ENCODE results near the gene ZNF385B.

Gene ZNF385B

DNA sequence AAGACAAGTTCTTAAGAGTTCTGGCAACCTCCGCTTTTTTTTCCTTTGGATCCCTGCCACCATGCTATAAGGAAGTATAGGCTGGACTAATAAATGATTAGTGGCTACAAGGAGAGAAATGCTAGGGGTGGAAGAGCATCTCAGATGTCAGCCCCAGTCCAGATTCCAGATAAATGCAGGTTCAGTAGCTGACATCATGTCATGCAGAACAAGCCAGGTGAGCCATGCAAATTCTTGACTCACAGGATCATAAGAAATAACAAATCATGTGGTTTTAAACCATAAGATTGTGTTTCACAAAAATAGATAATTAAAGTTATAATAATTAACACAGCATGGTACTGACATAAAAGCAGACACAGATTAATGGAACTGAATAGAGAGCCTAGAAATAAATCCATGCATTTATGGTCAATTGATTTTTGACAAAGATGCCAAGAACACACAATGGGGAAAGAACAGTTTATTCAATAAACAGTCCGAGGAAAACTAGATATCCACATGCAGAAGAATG is 443.9 kb downstream of the ZNF385B start:
- TF ChIP-seq, protein P1, sequence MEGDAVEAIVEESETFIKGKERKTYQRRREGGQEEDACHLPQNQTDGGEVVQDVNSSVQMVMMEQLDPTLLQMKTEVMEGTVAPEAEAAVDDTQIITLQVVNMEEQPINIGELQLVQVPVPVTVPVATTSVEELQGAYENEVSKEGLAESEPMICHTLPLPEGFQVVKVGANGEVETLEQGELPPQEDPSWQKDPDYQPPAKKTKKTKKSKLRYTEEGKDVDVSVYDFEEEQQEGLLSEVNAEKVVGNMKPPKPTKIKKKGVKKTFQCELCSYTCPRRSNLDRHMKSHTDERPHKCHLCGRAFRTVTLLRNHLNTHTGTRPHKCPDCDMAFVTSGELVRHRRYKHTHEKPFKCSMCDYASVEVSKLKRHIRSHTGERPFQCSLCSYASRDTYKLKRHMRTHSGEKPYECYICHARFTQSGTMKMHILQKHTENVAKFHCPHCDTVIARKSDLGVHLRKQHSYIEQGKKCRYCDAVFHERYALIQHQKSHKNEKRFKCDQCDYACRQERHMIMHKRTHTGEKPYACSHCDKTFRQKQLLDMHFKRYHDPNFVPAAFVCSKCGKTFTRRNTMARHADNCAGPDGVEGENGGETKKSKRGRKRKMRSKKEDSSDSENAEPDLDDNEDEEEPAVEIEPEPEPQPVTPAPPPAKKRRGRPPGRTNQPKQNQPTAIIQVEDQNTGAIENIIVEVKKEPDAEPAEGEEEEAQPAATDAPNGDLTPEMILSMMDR (IDR thresholded peaks at IDR 0.05; ENCODE audit: low read length): no peak
- TF ChIP-seq EZH2 (IDR thresholded peaks at IDR 0.05; ENCODE audit: borderline replicate concordance, low read length): no peak
- H3K9ac ChIP-seq (ENCODE audit: low read length): no peak overlapping the region
- no peaks in the 10 kb centered on the region for H3F3A ChIP-seq (ENCODE audit: insufficient read depth, low read length)
- no peaks in the 10 kb centered on the region for H3K4me1 ChIP-seq (ENCODE audit: insufficient read depth, low read length, severe bottlenecking)
- H3K27ac ChIP-seq (ENCODE audit: low read depth, low read length, poor library complexity, severe bottlenecking): no peak overlapping the region
- H3K9me3 ChIP-seq (ENCODE audit: low read length): no peaks in the 10 kb centered on the region
- H3K27me3 ChIP-seq (ENCODE audit: insufficient read depth, low read length): no peaks in the 10 kb centered on the region
- no peak overlapping the region for H3K4me3 ChIP-seq (ENCODE audit: low read depth, low read length, poor library complexity, severe bottlenecking)
- no peaks in the 10 kb centered on the region for H4K20me1 ChIP-seq (ENCODE audit: insufficient read depth, low read length)
- H3K9me2 ChIP-seq (ENCODE audit: low read depth, low read length): no peaks in the 10 kb centered on the region
- no peak overlapping the region for H2AFZ ChIP-seq (ENCODE audit: low read length)
- H3K79me2 ChIP-seq (ENCODE audit: insufficient read depth, low read length): no peaks in the 10 kb centered on the region
- H3K36me3 ChIP-seq (ENCODE audit: insufficient read depth, low read length): no peaks in the 10 kb centered on the region
- no peak overlapping the region for H3K4me2 ChIP-seq (ENCODE audit: low read length)

DNA sequence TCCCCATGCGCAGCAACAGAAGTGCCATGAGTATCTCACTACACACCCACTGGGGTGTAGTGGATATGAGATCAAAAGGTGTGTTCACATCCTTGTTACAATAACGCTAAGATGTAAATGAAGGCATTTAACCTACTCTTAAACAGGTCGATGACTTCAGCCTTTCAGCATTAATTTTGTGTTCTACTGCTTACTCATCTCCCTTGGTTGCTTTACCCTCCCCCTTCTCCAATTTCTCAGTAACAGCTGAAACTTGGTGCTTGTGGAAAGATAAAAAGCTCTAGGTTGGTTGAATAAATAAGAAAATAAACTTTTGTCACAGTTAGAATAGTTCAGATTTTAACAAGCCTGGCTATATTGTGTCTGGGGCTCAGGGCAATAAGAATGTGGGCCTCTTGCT is 449.3 kb downstream of the ZNF385B start:
- Histone ChIP-seq H3K4me3 (ENCODE audit: low read depth, low read length, poor library complexity, severe bottlenecking) (no peak overlapping the region), H3K9me2 (ENCODE audit: low read depth, low read length) (no peaks in the 10 kb centered on the region), H3K9ac (ENCODE audit: low read length) (no peak overlapping the region), H3K9me3 (ENCODE audit: low read length) (no peaks in the 10 kb centered on the region), H3K36me3 (ENCODE audit: insufficient read depth, low read length) (no peaks in the 10 kb centered on the region), H3K27me3 (ENCODE audit: insufficient read depth, low read length) (no peaks in the 10 kb centered on the region), H2AFZ (ENCODE audit: low read length) (no peak overlapping the region), H3F3A (ENCODE audit: insufficient read depth, low read length) (no peaks in the 10 kb centered on the region), H3K27ac (ENCODE audit: low read depth, low read length, poor library complexity, severe bottlenecking) (no peak overlapping the region), H3K79me2 (ENCODE audit: insufficient read depth, low read length) (no peaks in the 10 kb centered on the region), H4K20me1 (ENCODE audit: insufficient read depth, low read length) (no peaks in the 10 kb centered on the region), H3K4me2 (ENCODE audit: low read length) (no peak overlapping the region), H3K4me1 (ENCODE audit: insufficient read depth, low read length, severe bottlenecking) (peaks cover 3% of the 10 kb centered on the region)
- TF ChIP-seq EZH2 (IDR thresholded peaks at IDR 0.05; ENCODE audit: borderline replicate concordance, low read length): no peak
- TF ChIP-seq, protein P1 (IDR thresholded peaks at IDR 0.05; ENCODE audit: low read length): no peak

DNA sequence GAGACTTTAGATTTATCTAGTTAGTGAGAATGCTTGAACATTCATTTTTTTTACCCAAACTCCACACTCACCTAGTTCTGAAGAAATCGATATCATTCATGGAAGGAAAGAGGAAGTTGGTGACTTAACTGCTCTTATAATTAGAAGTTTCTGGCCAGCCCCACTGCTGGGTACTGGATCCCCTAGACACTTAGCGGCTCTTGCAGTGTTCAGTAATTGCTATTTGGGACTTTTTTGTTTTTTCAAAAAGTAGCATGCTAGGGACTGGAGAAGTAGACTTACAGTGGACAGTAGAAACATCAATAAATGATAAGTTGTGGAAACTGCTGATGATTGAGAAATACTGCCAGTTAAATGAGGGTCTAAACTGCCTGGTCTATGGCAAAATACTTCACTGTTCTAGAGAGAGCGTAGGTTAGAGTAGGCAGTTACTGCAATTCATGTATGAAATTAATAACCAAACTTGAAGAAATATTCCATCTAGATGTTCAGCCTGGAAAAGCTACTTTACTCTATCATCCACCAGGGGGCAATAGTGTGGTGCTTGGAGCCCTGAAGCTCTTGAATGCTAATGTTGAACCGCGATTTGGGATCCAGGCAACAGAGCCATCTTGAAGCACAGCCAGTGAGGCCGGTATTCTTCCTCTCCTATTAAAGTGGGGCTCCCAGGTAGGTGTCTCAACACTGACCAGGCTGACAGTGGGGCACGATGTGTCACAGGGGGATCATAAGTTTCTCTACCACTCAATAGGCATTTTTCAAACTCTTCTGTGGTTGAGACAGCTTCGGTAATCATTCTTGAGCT is 450.7 kb downstream of the ZNF385B start:
- Histone ChIP-seq H3K4me1 (ENCODE audit: insufficient read depth, low read length, severe bottlenecking) (peaks cover 3% of the 10 kb centered on the region), H4K20me1 (ENCODE audit: insufficient read depth, low read length) (no peaks in the 10 kb centered on the region), H3F3A (ENCODE audit: insufficient read depth, low read length) (no peaks in the 10 kb centered on the region), H3K9me3 (ENCODE audit: low read length) (no peaks in the 10 kb centered on the region), H2AFZ (ENCODE audit: low read length) (no peak overlapping the region), H3K79me2 (ENCODE audit: insufficient read depth, low read length) (no peaks in the 10 kb centered on the region), H3K4me3 (ENCODE audit: low read depth, low read length, poor library complexity, severe bottlenecking) (no peak overlapping the region), H3K27ac (ENCODE audit: low read depth, low read length, poor library complexity, severe bottlenecking) (no peak overlapping the region), H3K4me2 (ENCODE audit: low read length) (0 out of 2 replicates have a peak overlapping the region, but pooled peaks have one; percentile 19), H3K9me2 (ENCODE audit: low read depth, low read length) (no peaks in the 10 kb centered on the region), H3K9ac (ENCODE audit: low read length) (no peak overlapping the region), H3K36me3 (ENCODE audit: insufficient read depth, low read length) (no peaks in the 10 kb centered on the region), H3K27me3 (ENCODE audit: insufficient read depth, low read length) (no peaks in the 10 kb centered on the region)
- TF ChIP-seq EZH2 (IDR thresholded peaks at IDR 0.05; ENCODE audit: borderline replicate concordance, low read length): no peak
- TF ChIP-seq, protein P1 (IDR thresholded peaks at IDR 0.05; ENCODE audit: low read length): peak; percentile 86

Data from OCI-LY1 (cell line).